ENCODE results near the gene TNFRSF1B.

TNFRSF1B gene

GRCh38 chr1:12196641-12197482 is 30.1 kb downstream of the TNFRSF1B start:
- TF ChIP-seq CTCF (IDR thresholded peaks at IDR 0.05), result no peak

GRCh38 chr1:12197483-12197880 is 30.7 kb downstream of the TNFRSF1B start:
- TF ChIP-seq CTCF (IDR thresholded peaks at IDR 0.05), result no peak

- TF ChIP-seq CTCF (IDR thresholded peaks at IDR 0.05), result no peak
Measured at GRCh38 chr1:12200208-12200607, 33.4 kb downstream of the TNFRSF1B start.

- no peak for TF ChIP-seq CTCF (IDR thresholded peaks at IDR 0.05)
Measured at GRCh38 chr1:12201352-12202189, 34.8 kb downstream of the TNFRSF1B start.

GRCh38 chr1:12202190-12202497 is 35.4 kb downstream of the TNFRSF1B start:
- no peak for TF ChIP-seq CTCF (IDR thresholded peaks at IDR 0.05)

- TF ChIP-seq CTCF (IDR thresholded peaks at IDR 0.05), result no peak
Measured at GRCh38 chr1:12202577-12202976, 35.8 kb downstream of the TNFRSF1B start.

GRCh38 chr1:12203216-12204007 is 36.6 kb downstream of the TNFRSF1B start:
- no peak for TF ChIP-seq CTCF (IDR thresholded peaks at IDR 0.05)
